GM23248 (cell line): Measurements from ENCODE around the gene NR1D2.

ENCODE experiments used
- EZH2 ChIP-seq: fragments of 200-600 bp; sonication (generic); IDR thresholded peaks from 2 replicates; pipeline ENCODE4 v1.6.1; 2018; ENCODE audit warnings: antibody characterized with exemption, mild to moderate bottlenecking; ENCODE audit not compliant: insufficient read depth, poor library complexity, severe bottlenecking
- EZH2phosphoT487 ChIP-seq: fragments of 200-600 bp; sonication (generic); IDR thresholded peaks from 2 replicates; pipeline ENCODE4 v1.6.1; 2018; ENCODE audit warnings: antibody characterized with exemption, moderate library complexity, mild to moderate bottlenecking, low read depth; ENCODE audit not compliant: insufficient read depth

- TF ChIP-seq EZH2 (no peak), EZH2phosphoT487 (no peak)
These were observed 35.7 kb upstream of the NR1D2 start for GRCh38 chr3:23909341-23909740.
